HEK293 (cell line): ENCODE results near the gene DIO1.

Experiments used
- CTCF ChIA-PET: fragments of 350-600 bp; formaldehyde crosslinking; extraction: SDS; loops from one replicate; lab custom pipeline; 2021; ENCODE audit warnings: antibody characterized with exemption; lab: Yijun Ruan, JAX
- POLR2A ChIA-PET: fragments of 300-600 bp; formaldehyde crosslinking; extraction: SDS; loops from one replicate; lab custom pipeline; 2020; ENCODE audit warnings: antibody characterized with exemption, inconsistent platforms; lab: Yijun Ruan, JAX
- H3K27ac ChIP-seq: fragments of 200-500 bp; sonication (Bioruptor generic); 2 replicates; pipeline ENCODE4 v1.5.1; 2014; ENCODE audit warnings: low read depth, low read length, control low read depth, inconsistent platforms; ENCODE audit errors: extremely low read depth
- H3K36me3 ChIP-seq, 2 experiments: fragments of 200-500 bp in 1 of 2; sonication (Bioruptor generic) in 1 of 2; 1 replicate in 1 of 2; 2 replicates in 1 of 2; pipeline ENCODE4 v1.5.1; 2014 to 2017; ENCODE audit warnings: inconsistent platforms in 2 of 2, low read length in 2 of 2; ENCODE audit not compliant: control insufficient read depth in 2 of 2, insufficient read depth in 1 of 2
- H3K4me1 ChIP-seq: fragments of 200-500 bp; sonication (Bioruptor generic); 2 replicates; pipeline ENCODE4 v1.5.1; 2014; ENCODE audit warnings: mild to moderate bottlenecking, low read length, inconsistent platforms; ENCODE audit not compliant: control insufficient read depth, insufficient read depth
- H3K4me3 ChIP-seq: 2 replicates; pipeline ENCODE4 v1.5.1; 2011; ENCODE audit warnings: low read depth, mild to moderate bottlenecking, control low read depth, low read length, moderate library complexity
- H3K9me3 ChIP-seq: fragments of 200-500 bp; sonication (Bioruptor generic); 2 replicates; pipeline ENCODE4 v1.5.1; 2014; ENCODE audit warnings: low read depth, low read length, inconsistent platforms; ENCODE audit not compliant: control insufficient read depth, insufficient read depth
- HOXA7 ChIP-seq: sonication (generic); formaldehyde crosslinking; IDR thresholded peaks from 2 replicates; pipeline ENCODE4 v1.8.1; 2022; ENCODE audit warnings: missing genetic modification reagents, borderline replicate concordance
- REST ChIP-seq: fragments of 450-650 bp; formaldehyde crosslinking; IDR thresholded peaks from 2 replicates; pipeline ENCODE4 v1.5.1; 2016; ENCODE audit warnings: missing biosample characterization, missing genetic modification characterization
- SALL2 ChIP-seq: fragments of 450-650 bp; formaldehyde crosslinking; IDR thresholded peaks from 2 replicates; pipeline ENCODE4 v1.5.0; 2017; ENCODE audit warnings: missing biosample characterization, mild to moderate bottlenecking, missing genetic modification characterization, borderline replicate concordance
- SP7 ChIP-seq: fragments of 450-650 bp; formaldehyde crosslinking; IDR thresholded peaks from 2 replicates; pipeline ENCODE4 v1.5.1; 2016; ENCODE audit warnings: missing biosample characterization, missing genetic modification characterization
- ZFHX2 ChIP-seq: fragments of 450-650 bp; formaldehyde crosslinking; conservative IDR thresholded peaks from 2 replicates; pipeline ENCODE4 v1.5.1; 2016; ENCODE audit warnings: missing biosample characterization, missing genetic modification characterization
- ZNF2 ChIP-seq: fragments of 450-650 bp; formaldehyde crosslinking; IDR thresholded peaks from 2 replicates; pipeline ENCODE4 v1.5.1; 2016; ENCODE audit warnings: missing biosample characterization, missing genetic modification characterization
- ZNF223 ChIP-seq: fragments of 450-650 bp; formaldehyde crosslinking; IDR thresholded peaks from 2 replicates; pipeline ENCODE4 v1.5.1; 2016; ENCODE audit warnings: missing biosample characterization, missing genetic modification characterization
- ZNF266 ChIP-seq: fragments of 450-650 bp; formaldehyde crosslinking; IDR thresholded peaks from 2 replicates; pipeline ENCODE4 v1.5.1; 2016; ENCODE audit warnings: missing biosample characterization, missing genetic modification characterization, low read depth
- ZNF362 ChIP-seq: fragments of 450-650 bp; formaldehyde crosslinking; IDR thresholded peaks from 2 replicates; pipeline ENCODE4 v1.5.1; 2016; ENCODE audit warnings: missing biosample characterization, missing genetic modification characterization
- ZNF426 ChIP-seq: fragments of 450-650 bp; formaldehyde crosslinking; IDR thresholded peaks from 2 replicates; pipeline ENCODE4 v1.5.1; 2017; ENCODE audit warnings: missing biosample characterization, missing genetic modification characterization, mild to moderate bottlenecking, inconsistent platforms, moderate library complexity
- ZNF473 ChIP-seq: fragments of 450-650 bp; formaldehyde crosslinking; IDR thresholded peaks from 2 replicates; pipeline ENCODE4 v1.5.1; 2017; ENCODE audit warnings: missing biosample characterization, missing genetic modification characterization
- ZNF513 ChIP-seq: fragments of 450-650 bp; IDR thresholded peaks from 2 replicates; pipeline ENCODE4 v1.5.1; 2018; ENCODE audit warnings: missing biosample characterization, missing genetic modification characterization
- ZNF544 ChIP-seq: fragments of 450-650 bp; formaldehyde crosslinking; IDR thresholded peaks from 2 replicates; pipeline ENCODE4 v1.5.0; 2017; ENCODE audit warnings: missing biosample characterization, missing genetic modification characterization
- ZNF549 ChIP-seq: fragments of 450-650 bp; IDR thresholded peaks from 2 replicates; pipeline ENCODE4 v1.5.1; 2018; ENCODE audit warnings: missing biosample characterization, missing genetic modification characterization, mild to moderate bottlenecking, inconsistent platforms, moderate library complexity
- ZNF621 ChIP-seq: fragments of 450-650 bp; formaldehyde crosslinking; IDR thresholded peaks from 2 replicates; pipeline ENCODE4 v1.5.1; 2017; ENCODE audit warnings: missing biosample characterization, missing genetic modification characterization
- ZNF654 ChIP-seq: fragments of 450-650 bp; formaldehyde crosslinking; IDR thresholded peaks from 2 replicates; pipeline ENCODE4 v1.5.1; 2016; ENCODE audit warnings: low read depth, missing biosample characterization, missing genetic modification characterization
- ZNF670 ChIP-seq: fragments of 450-650 bp; formaldehyde crosslinking; IDR thresholded peaks from 2 replicates; pipeline ENCODE4 v1.5.1; 2016; ENCODE audit warnings: missing biosample characterization, missing genetic modification characterization, low read depth
- ZNF677 ChIP-seq: fragments of 450-650 bp; IDR thresholded peaks from 2 replicates; pipeline ENCODE4 v1.5.0; 2018; ENCODE audit warnings: missing biosample characterization, mild to moderate bottlenecking, missing genetic modification characterization, moderate library complexity
- ZNF76 ChIP-seq: fragments of 450-650 bp; formaldehyde crosslinking; IDR thresholded peaks from 2 replicates; pipeline ENCODE4; 2016; ENCODE audit warnings: low read depth, missing biosample characterization, missing genetic modification characterization, borderline replicate concordance
- ZNF768 ChIP-seq: fragments of 450-650 bp; formaldehyde crosslinking; IDR thresholded peaks from 2 replicates; pipeline ENCODE4 v1.5.1; 2018; ENCODE audit warnings: missing biosample characterization, mild to moderate bottlenecking, missing genetic modification characterization
- ZSCAN16 ChIP-seq: fragments of 450-650 bp; formaldehyde crosslinking; IDR thresholded peaks from 2 replicates; pipeline ENCODE4 v1.5.1; 2016; ENCODE audit warnings: missing biosample characterization, missing genetic modification characterization
- TF ChIP-seq, protein P1 (sequence below): fragments of 450-650 bp; formaldehyde crosslinking; IDR thresholded peaks from 2 replicates; pipeline ENCODE4 v1.5.1; 2016; ENCODE audit warnings: missing biosample characterization, missing genetic modification characterization, low read depth
- TF ChIP-seq, protein P2 (sequence below): fragments of 450-650 bp; formaldehyde crosslinking; IDR thresholded peaks from 2 replicates; pipeline ENCODE4 v1.5.1; 2017; ENCODE audit warnings: missing biosample characterization, missing genetic modification characterization

DIO1 gene

DNA sequence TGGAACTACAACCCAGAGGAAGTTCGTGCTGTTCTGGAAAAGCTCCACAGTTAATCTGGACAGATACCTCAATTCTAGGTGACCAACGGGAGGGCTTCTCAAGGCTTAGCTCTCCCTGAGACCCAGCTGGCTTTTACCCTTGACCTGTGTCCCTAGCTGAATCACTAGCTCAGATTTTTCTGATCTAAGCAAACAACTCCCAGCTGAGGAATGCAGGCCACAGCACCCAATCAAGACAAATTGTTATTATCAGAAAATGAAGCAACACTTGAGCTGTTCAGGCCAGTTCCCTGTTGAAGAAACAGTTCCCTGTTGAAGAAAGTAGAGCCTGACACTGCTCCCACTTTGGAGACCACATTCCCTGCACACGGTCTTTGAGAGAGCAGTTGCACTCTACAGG is 16.0 kb downstream of the DIO1 start (continued):
- no peak for TF ChIP-seq ZNF544 (tag by site-specific recombination)
- TF ChIP-seq ZNF513 (tag by site-specific recombination), result no peak

GRCh38 chr1:53911442-53911841 is 17.5 kb downstream of the DIO1 start:
- H3K27ac ChIP-seq, result no peak overlapping the region
- ChIA-PET POLR2A (no interaction called here), CTCF (interaction anchor here (1.1 kb wide), 1 partner anchor 47 kb away, joined by 3 read pairs; no protein-coding TSS in a partner anchor)
- H3K36me3 ChIP-seq, result peaks cover 0 to 24% of the 10 kb centered on the region in 2 experiments; a peak in 1 of 3 replicates
- H3K9me3 ChIP-seq, result no peaks in the 10 kb centered on the region
- no peaks in the 10 kb centered on the region for H3K4me1 ChIP-seq
- no peak overlapping the region for H3K4me3 ChIP-seq
- TF ChIP-seq ZNF473 (tag by site-specific recombination) (no peak), ZNF223 (tag by site-specific recombination) (no peak), ZNF670 (no peak), ZNF549 (tag by site-specific recombination) (no peak), ZNF76 (tag by site-specific recombination) (no peak), ZNF2 (tag by site-specific recombination) (no peak), ZNF768 (tag by site-specific recombination) (no peak), ZNF426 (tag by site-specific recombination) (no peak), HOXA7 (CRISPR knock-in tag) (no peak), SALL2 (tag by site-specific recombination) (no peak), ZNF621 (tag by site-specific recombination) (no peak), ZNF266 (tag by site-specific recombination) (no peak), ZFHX2 (tag by site-specific recombination) (no peak), ZNF677 (no peak)
- TF ChIP-seq, protein P1, sequence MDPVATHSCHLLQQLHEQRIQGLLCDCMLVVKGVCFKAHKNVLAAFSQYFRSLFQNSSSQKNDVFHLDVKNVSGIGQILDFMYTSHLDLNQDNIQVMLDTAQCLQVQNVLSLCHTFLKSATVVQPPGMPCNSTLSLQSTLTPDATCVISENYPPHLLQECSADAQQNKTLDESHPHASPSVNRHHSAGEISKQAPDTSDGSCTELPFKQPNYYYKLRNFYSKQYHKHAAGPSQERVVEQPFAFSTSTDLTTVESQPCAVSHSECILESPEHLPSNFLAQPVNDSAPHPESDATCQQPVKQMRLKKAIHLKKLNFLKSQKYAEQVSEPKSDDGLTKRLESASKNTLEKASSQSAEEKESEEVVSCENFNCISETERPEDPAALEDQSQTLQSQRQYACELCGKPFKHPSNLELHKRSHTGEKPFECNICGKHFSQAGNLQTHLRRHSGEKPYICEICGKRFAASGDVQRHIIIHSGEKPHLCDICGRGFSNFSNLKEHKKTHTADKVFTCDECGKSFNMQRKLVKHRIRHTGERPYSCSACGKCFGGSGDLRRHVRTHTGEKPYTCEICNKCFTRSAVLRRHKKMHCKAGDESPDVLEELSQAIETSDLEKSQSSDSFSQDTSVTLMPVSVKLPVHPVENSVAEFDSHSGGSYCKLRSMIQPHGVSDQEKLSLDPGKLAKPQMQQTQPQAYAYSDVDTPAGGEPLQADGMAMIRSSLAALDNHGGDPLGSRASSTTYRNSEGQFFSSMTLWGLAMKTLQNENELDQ (tag by site-specific recombination), result no peak
- TF ChIP-seq, protein P2, sequence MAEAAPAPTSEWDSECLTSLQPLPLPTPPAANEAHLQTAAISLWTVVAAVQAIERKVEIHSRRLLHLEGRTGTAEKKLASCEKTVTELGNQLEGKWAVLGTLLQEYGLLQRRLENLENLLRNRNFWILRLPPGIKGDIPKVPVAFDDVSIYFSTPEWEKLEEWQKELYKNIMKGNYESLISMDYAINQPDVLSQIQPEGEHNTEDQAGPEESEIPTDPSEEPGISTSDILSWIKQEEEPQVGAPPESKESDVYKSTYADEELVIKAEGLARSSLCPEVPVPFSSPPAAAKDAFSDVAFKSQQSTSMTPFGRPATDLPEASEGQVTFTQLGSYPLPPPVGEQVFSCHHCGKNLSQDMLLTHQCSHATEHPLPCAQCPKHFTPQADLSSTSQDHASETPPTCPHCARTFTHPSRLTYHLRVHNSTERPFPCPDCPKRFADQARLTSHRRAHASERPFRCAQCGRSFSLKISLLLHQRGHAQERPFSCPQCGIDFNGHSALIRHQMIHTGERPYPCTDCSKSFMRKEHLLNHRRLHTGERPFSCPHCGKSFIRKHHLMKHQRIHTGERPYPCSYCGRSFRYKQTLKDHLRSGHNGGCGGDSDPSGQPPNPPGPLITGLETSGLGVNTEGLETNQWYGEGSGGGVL (tag by site-specific recombination), result no peak

DNA sequence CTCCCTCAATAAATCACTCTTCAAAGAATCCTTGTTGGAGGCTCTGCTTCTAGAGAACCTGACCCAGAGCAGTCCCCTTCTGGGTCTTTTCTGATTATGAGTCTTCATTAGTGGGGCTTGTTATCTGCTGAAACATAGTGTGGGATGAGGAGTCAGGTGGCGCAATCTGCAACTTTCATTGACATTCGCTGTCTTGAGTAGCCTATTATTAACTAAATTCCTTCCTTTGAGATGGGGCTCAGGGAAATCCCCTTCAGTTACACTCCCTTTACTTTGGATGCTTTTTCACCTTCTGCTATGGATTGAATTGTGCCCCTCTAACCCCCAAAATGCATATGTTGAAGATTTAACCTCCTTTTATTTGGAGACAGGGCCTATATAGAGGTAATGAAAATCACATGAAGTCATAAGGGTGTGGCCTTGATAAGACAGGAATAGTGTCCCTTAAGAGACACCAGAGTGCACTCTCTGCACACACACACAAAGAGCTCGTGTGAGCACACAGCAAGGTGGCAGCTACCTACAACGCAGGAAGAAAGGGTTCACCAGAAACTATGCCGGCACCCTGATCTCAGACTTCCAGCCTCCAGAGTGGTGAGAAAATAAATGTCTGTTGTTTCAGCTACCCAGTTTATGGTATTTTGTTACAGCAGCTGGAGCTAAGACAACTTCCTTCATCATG is 19.5 kb downstream of the DIO1 start:
- Histone ChIP-seq H3K9me3 (no peaks in the 10 kb centered on the region), H3K27ac (no peak overlapping the region), H3K4me3 (no peak overlapping the region), H3K4me1 (no peaks in the 10 kb centered on the region), H3K36me3 (peaks cover 0 to 31% of the 10 kb centered on the region in 2 experiments; a peak in 1 of 3 replicates)
- ChIA-PET CTCF (interaction anchor here (1.0 to 1.7 kb wide), 3 partner anchors 35 to 360 kb away, joined by 3 to 5 read pairs (median 3); no protein-coding TSS in a partner anchor), POLR2A (no interaction called here)
- no peak for TF ChIP-seq REST (tag by site-specific recombination)
- TF ChIP-seq SP7 (tag by site-specific recombination), result peak; percentile 33; the same call in 1 of the 2 replicates
- TF ChIP-seq ZNF654, result 0 out of 2 replicates have a peak, but pooled peaks have one; percentile 10
- TF ChIP-seq ZSCAN16, result no peak
- no peak for TF ChIP-seq ZNF362 (tag by site-specific recombination)
